ENCODE data around the gene KCNE1.
"Not testable (repeated sequence)": the region's sequence is repeated elsewhere in the genome, so short reads cannot be mapped to it uniquely, and the experiment has no call there.

The KCNE1 gene

DNA sequence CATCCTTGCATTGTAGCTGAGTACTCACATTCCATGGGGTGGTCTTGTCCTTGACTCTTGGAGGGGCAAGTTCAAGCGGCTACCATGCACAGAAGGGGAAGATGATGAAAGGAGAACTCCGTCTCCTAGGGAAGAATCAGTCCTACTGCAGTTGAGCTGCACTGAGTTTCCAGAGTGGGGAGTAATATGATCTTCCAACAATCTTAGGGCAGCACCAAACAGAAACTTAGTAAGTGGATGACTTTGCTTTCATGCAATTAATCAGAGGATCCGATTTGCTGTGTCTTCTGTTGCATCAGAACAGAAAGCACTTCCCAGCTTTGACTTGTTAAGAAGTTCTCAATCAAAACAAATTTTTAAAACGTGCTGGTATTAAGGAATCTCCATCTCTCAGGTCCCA lies 88.2 kb downstream of the KCNE1 start, which contains the start of gene SMIM34:
TSS of gene SMIM34 (minus strand) at position 147 of the 400 bp plus-strand sequence. CDS start at position 35, 112 bp downstream.
- H3K4me3 ChIP-seq; H3K27ac ChIP-seq; DNase-seq (ENCODE audit: low spot score): not testable (repeated sequence)

DNA sequence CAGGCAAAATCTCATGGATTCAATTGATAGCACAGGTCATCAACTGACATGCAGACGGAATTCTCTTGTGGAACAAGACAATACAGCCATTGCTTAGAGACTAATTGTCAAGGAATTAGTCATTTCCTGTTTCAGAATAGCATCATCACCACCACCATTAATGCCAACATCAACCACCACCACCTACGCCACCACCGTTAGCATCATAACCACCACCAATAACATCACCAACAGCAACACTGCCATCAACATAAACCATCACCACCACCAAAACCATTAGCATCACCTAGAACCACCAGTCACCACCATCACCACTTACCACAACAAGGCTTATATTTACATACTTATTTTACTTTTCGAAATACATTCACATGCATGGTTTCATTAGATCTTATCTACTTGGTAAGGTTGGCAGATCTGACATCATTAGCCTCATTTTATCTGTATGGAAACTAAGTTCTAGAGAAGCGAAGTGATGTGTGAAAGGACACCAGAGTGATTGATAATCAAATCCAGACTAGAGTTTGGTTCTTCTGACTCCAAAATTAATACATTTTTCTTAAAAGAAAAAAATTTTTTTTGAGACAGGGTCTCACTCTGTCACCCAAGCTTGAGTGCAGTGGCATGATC lies 94.4 kb downstream of the KCNE1 start:
- DNase-seq (ENCODE audit: low spot score); H3K27ac ChIP-seq; H3K4me3 ChIP-seq: not testable (repeated sequence)

DNA sequence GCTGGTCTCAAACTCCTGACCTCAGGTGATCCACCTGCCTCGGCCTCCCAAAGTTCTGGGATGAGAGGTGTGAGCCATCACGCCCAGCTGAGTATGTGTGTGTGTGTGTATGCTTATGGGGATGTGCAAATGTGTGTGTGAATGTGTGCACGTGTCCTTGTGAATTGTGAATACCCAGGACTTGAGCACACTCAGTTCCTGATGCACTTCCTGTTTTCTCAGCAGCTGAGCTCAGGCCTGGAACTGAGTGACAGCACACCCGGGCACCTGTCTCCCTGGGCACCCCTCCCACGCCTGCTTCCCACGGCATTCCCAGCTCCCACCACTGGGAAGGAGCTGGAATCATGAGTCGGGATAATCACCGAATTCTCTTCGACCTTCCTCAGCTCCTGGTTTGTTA lies 104.7 kb downstream of the KCNE1 start:
- not testable (repeated sequence) for H3K27ac ChIP-seq; H3K4me3 ChIP-seq; DNase-seq (ENCODE audit: low spot score)

DNA sequence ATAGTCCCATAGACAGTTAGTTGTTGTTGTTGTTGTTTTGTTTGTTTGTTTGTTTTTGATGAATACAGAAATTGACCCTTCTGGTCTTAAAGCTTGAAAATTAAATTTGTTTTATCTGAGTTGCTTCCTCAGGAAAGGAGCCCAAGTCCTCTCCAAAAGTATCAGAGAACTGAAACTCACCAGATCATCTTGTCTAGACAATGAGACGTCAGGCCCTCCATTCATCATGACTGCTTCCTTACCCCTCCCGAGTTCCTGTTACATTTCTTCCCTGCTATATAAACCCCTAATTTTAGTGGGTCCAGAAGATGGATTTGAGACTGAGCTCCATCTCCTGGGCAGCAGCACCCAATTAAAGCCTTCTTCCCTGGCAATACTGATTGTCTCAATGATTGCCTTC lies 105.3 kb downstream of the KCNE1 start:
- not testable (repeated sequence) for H3K4me3 ChIP-seq; H3K27ac ChIP-seq; DNase-seq (ENCODE audit: low spot score)

DNA sequence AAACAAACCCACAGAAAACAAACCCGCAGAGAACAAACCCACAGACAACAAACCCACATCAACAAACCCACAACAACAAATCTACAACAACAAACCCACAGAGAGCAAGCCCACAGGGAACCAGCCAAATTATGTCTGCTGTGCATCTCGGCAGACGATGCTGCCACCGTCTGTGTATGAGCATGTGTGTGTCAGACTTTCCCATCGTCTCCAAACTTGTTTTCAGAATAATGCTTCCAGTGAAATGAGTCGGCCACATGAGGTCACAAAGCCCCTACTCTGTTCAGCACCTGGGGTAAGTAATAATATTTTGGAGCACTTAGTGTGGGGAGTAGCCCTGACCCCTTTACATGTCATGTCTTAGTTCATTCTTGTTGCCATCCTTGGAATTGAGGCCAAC lies 105.9 kb downstream of the KCNE1 start:
- not testable (repeated sequence) for DNase-seq (ENCODE audit: low spot score); H3K27ac ChIP-seq; H3K4me3 ChIP-seq

DNA sequence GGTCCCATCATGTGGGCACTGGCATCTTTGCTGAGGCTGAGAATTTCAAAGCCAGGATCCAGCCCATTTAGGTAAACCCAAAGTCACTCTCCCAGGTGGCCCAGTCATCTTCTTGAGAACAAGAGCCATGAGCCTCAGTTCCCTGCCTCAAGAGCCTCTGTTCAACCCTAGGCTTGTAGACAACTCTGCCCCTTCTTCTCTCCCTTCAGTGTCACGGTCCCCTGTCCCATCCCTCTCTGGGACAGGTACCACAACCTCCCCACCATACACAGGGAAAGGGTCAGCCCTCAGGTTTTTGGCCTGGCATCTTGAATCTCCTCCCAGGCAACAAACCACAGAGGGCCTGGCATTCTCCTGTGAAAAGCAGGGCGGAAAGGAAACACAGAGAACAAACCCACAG lies 106.3 kb downstream of the KCNE1 start:
- not testable (repeated sequence) for H3K4me3 ChIP-seq; H3K27ac ChIP-seq; DNase-seq (ENCODE audit: low spot score)

DNA sequence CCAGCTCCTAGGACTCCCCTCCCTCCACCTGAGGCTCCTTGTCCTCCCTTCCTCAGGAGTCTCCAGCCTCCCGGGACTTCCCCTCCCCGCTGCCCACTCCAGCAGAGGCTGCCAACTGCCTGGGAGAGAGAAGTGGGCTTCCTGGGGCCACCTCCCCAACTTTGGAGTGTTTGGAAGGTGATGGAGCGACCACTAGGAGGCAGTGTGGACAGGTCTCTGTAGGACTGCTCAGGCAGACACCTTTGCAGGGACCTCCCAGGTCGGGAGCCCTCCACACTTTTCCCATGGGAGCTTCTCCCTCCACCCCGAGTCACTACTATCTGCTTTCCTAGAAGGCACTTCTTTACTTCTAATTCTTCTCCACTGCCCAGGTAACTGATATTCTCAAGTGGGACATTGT lies 107.3 kb downstream of the KCNE1 start:
- H3K27ac ChIP-seq; H3K4me3 ChIP-seq; DNase-seq (ENCODE audit: low spot score): not testable (repeated sequence)

DNA sequence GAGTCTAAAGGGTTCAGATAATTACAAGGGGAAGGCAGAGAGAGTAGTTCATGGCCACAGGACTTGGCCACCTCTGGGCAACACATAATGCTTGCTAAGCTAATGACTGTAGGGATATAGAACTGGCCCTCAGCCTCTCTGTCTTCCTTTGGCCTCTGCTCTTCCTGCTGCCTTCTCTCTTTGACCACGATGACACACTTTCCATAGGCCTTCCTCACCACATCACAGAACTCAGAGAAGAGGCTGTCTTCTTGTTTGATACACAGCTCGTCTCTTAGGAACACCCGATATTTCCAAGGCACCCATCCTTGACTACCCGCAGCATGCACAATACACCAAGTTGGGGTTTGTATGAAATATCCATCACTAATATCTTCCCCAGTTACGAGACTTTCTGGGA lies 111.5 kb downstream of the KCNE1 start:
- H3K4me3 ChIP-seq; H3K27ac ChIP-seq; DNase-seq (ENCODE audit: low spot score): not testable (repeated sequence)

All from coronary artery (tissue), 2 donors.